Fibroblast of skin of left quadriceps (primary cell): ENCODE results near the gene RYR2.

ENCODE experiments used
- DNase-seq, 2 experiments: peaks; one replicate each; pipeline ENCODE4 v3.0.0-alpha.2; 2013; ENCODE audit warnings: low read depth in 2 of 2

Gene RYR2

GRCh38 chr1:237565236-237565635 lies 523.3 kb downstream of the RYR2 start:
- no peak for DNase-seq

GRCh38 chr1:237566581-237566980 lies 524.6 kb downstream of the RYR2 start:
- no peak for DNase-seq

- no peak for DNase-seq
These were observed 527.0 kb downstream of the RYR2 start for GRCh38 chr1:237568955-237569354.

- DNase-seq = no peak
These were observed 528.5 kb downstream of the RYR2 start for GRCh38 chr1:237570530-237570929.

GRCh38 chr1:237574536-237574935 lies 532.6 kb downstream of the RYR2 start:
- no peak for DNase-seq

GRCh38 chr1:237578540-237578939 lies 536.6 kb downstream of the RYR2 start:
- no peak for DNase-seq

- DNase-seq = no peak
These were observed 538.7 kb downstream of the RYR2 start for GRCh38 chr1:237580726-237581125.

GRCh38 chr1:237583270-237583669 lies 541.3 kb downstream of the RYR2 start:
- DNase-seq = no peak

GRCh38 chr1:237583756-237584155 lies 541.8 kb downstream of the RYR2 start:
- DNase-seq = no peak

GRCh38 chr1:237590386-237590785 lies 548.4 kb downstream of the RYR2 start:
- peak; percentile 9 to 10 for DNase-seq

GRCh38 chr1:237591353-237591752 lies 549.4 kb downstream of the RYR2 start:
- DNase-seq = no peak

GRCh38 chr1:237603036-237603568 lies 561.1 kb downstream of the RYR2 start:
- peak; percentile 6 to 17 for DNase-seq

- DNase-seq = no peak
These were observed 566.4 kb downstream of the RYR2 start for GRCh38 chr1:237608433-237608832.

- DNase-seq = no peak
These were observed 568.2 kb downstream of the RYR2 start for GRCh38 chr1:237610157-237610556.

GRCh38 chr1:237613984-237614383 lies 572.0 kb downstream of the RYR2 start:
- no peak for DNase-seq

GRCh38 chr1:237619553-237619952 lies 577.6 kb downstream of the RYR2 start:
- DNase-seq = no peak

- no peak for DNase-seq
These were observed 592.9 kb downstream of the RYR2 start for GRCh38 chr1:237634922-237635321.

- DNase-seq = no peak
These were observed 596.6 kb downstream of the RYR2 start for GRCh38 chr1:237638555-237638954.

- DNase-seq = no peak
These were observed 598.2 kb downstream of the RYR2 start for GRCh38 chr1:237640011-237640671.

GRCh38 chr1:237640966-237641365 lies 599.0 kb downstream of the RYR2 start:
- DNase-seq = no peak

- DNase-seq = no peak
These were observed 608.8 kb downstream of the RYR2 start for GRCh38 chr1:237650809-237651208.

- DNase-seq = no peak
These were observed 613.8 kb downstream of the RYR2 start for GRCh38 chr1:237655778-237656177.

GRCh38 chr1:237664348-237664747 lies 622.4 kb downstream of the RYR2 start:
- no peak for DNase-seq

- DNase-seq = no peak
These were observed 628.3 kb downstream of the RYR2 start for GRCh38 chr1:237670302-237670701.
